ENCODE results near the gene OXSR1.
"Not testable (repeated sequence)": the region's sequence is repeated elsewhere in the genome, so short reads cannot be mapped to it uniquely, and the experiment has no call there.

Gene OXSR1

GRCh38 chr3:38128303-38128655 lies 37.1 kb upstream of the OXSR1 start:
- DNase-seq = no peak

GRCh38 chr3:38129058-38129457 lies 36.3 kb upstream of the OXSR1 start:
- DNase-seq = no peak

GRCh38 chr3:38130631-38131065 lies 34.7 kb upstream of the OXSR1 start:
- no peak for DNase-seq

GRCh38 chr3:38131621-38132369 lies 33.5 kb upstream of the OXSR1 start:
- peak; percentile 37 to 73 (median 50) for DNase-seq

GRCh38 chr3:38133209-38133556 lies 32.2 kb upstream of the OXSR1 start:
- no peak for DNase-seq

GRCh38 chr3:38133557-38134405 lies 31.6 kb upstream of the OXSR1 start:
- DNase-seq = no peak

- not testable (repeated sequence) for DNase-seq
Measured at GRCh38 chr3:38134517-38135143, 30.7 kb upstream of the OXSR1 start.

- DNase-seq = peak; percentile 11 to 51 (median 47)
Measured at GRCh38 chr3:38135621-38136277, 29.6 kb upstream of the OXSR1 start.

GRCh38 chr3:38136393-38136776 lies 29.0 kb upstream of the OXSR1 start:
- peak; percentile 18 to 56 (median 34) for DNase-seq

- DNase-seq = peak; percentile 98 to 99 (median 99)
Measured at GRCh38 chr3:38136777-38137614, 28.3 kb upstream of the OXSR1 start, which contains the start of gene ACAA1. Gene ACAA1, minus strand, starts transcription at chr3:38137127. Its CDS starts 92 bp downstream, at chr3:38137035.

- peak in 1 of 4 experiments; percentile 25 for DNase-seq
Measured at GRCh38 chr3:38137615-38138348, 27.6 kb upstream of the OXSR1 start.

GRCh38 chr3:38138349-38139190 lies 26.8 kb upstream of the OXSR1 start, which contains the start of gene MYD88:
Gene MYD88, plus strand, starts transcription at chr3:38138661. Its CDS starts 40 bp downstream, at chr3:38138701.
- DNase-seq = peak; percentile 87 to 95 (median 92)

- no peak for DNase-seq
Measured at GRCh38 chr3:38139191-38139590, 26.1 kb upstream of the OXSR1 start.

GRCh38 chr3:38139652-38140051 lies 25.7 kb upstream of the OXSR1 start:
- no peak for DNase-seq

- no peak for DNase-seq
Measured at GRCh38 chr3:38140326-38141172, 24.8 kb upstream of the OXSR1 start.

- DNase-seq = no peak
Measured at GRCh38 chr3:38141173-38141951, 24.0 kb upstream of the OXSR1 start.

GRCh38 chr3:38141952-38142273 lies 23.4 kb upstream of the OXSR1 start:
- no peak for DNase-seq

- DNase-seq = no peak
Measured at GRCh38 chr3:38142959-38143358, 22.4 kb upstream of the OXSR1 start.

All from suppressor macrophage (primary cell).